ENCODE data around the gene DNAI4. TPM values are rescaled to one million over a fixed set of nuclear protein-coding genes. Genes with fewer than 3 reads are reported as not detected.

The DNAI4 gene, protein sequence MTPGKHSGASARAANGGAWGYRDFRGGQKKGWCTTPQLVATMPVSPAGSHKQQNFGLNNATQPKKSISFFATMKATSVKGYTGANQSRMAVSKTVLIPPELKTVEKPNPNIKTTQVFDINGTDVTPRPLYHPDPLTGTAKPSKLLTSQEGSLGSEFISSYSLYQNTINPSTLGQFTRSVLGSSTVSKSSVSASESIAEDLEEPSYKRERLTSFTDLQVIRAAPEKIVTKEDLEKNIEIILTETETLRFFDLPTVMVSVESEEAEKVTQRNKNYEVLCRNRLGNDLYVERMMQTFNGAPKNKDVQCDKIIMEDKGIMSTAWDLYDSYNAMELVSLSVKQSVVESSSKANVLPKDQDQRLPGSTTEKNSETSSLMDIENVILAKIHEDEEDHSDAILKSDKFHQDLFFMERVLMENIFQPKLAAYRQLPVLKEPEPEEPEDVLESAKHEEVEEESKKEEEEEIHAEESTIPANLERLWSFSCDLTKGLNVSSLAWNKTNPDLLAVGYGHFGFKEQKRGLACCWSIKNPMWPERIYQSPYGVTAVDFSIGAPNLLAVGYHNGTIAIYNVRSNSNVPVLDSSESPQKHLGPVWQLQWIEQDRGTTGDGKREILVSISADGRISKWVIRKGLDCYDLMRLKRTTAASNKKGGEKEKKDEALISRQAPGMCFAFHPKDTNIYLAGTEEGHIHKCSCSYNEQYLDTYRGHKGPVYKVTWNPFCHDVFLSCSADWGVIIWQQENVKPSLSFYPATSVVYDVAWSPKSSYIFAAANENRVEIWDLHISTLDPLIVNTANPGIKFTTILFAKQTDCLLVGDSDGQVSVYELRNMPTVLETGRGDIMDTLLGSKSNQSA
- total RNA-seq (2013) = 1.3 TPM
- polyA plus RNA-seq (under 1 TPM in 1 of 3 donors, not detected in 2; 0.09 TPM), polyA minus RNA-seq (0.16 and 0.55 TPM in 2 replicates), total RNA-seq (0.17 to 7.2 (median 0.70) reads per million in 11 experiments)

DNA sequence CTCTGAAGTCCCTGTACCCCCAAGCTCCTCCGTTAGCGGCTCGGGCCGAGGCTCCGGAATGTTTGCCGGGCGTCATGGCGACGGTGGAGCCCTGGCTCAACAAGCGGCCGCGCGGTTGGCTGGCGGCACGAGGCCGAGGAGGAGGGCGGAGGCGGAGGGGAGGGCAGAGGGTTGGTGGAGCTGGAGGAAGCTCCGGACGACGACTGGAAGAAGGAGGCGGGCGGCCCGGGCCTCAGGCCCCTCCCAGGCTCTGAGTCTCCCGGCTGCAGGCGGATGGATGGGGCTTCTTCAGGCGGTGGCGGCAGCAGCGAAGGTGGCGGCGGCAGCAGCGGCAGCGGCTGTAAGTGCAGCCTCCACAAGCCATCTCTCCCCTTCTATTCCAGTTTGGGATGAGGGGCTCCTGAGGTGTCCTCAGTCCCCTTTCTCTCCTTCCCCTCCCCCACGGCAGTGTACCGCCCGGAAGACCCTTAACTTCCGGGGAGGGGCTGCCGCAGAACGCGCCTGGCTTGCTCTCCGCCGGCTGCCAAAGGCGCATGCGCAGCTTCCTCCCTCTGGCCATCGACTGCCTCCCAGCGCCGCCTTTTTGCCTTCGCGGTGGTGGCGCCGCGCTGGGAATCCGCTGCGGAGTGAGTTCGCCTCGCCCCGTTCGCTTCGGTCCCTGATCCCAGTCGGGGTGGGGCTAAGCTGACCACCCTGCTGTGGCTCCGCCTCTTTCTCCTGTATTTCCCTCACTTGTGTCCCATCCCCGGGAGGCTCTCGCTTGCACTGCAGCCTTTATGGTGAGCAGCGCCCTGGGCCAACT lies at the start of gene DNAI4, which contains the start of gene MIER1:
Gene DNAI4, minus strand, starts transcription at position 101 of the 802 bp plus-strand sequence. Its CDS starts 25 bp downstream, at position 76.
Gene MIER1, plus strand, starts transcription at position 235 of the 802 bp plus-strand sequence. Its CDS starts 39 bp downstream, at position 274.
- peak within 1 kb of the TSS; percentile 97 for H2AFZ ChIP-seq (ENCODE audit: insufficient read depth, low read depth, low read length, poor library complexity, severe bottlenecking)
- H3K36me3 ChIP-seq (replicated peaks in 1 of 2; ENCODE audit: control insufficient read depth in 1 of 2, insufficient read depth in 2 of 2, low read length in 2 of 2) = no peaks in the 10 kb centered on the region
- TF ChIP-seq, protein P1, sequence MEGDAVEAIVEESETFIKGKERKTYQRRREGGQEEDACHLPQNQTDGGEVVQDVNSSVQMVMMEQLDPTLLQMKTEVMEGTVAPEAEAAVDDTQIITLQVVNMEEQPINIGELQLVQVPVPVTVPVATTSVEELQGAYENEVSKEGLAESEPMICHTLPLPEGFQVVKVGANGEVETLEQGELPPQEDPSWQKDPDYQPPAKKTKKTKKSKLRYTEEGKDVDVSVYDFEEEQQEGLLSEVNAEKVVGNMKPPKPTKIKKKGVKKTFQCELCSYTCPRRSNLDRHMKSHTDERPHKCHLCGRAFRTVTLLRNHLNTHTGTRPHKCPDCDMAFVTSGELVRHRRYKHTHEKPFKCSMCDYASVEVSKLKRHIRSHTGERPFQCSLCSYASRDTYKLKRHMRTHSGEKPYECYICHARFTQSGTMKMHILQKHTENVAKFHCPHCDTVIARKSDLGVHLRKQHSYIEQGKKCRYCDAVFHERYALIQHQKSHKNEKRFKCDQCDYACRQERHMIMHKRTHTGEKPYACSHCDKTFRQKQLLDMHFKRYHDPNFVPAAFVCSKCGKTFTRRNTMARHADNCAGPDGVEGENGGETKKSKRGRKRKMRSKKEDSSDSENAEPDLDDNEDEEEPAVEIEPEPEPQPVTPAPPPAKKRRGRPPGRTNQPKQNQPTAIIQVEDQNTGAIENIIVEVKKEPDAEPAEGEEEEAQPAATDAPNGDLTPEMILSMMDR (IDR thresholded peaks at IDR 0.05) = peak; percentile 8
- Mint-ChIP-seq H3K4me3 (peak within 1 kb of the TSS; percentile 95 to 97), H3K27ac (peak within 1 kb of the TSS; percentile 94 to 98 (median 97)), H3K4me1 (peaks cover 29% of the 10 kb centered on the region), H3K27me3 (ENCODE audit: low read depth in 3 of 3) (peaks cover 0 to 2% (median 0%) of the 10 kb centered on the region in 3 donors), H3K36me3 (peaks cover 4 to 6% of the 10 kb centered on the region in 2 donors), H3K9me3 (peaks cover 0 to 5% (median 0%) of the 10 kb centered on the region in 7 donors)
- intact Hi-C loops (cut with micrococcal nuclease) = loop anchor here in 1 of 2 donors (10.0 kb wide), 2 partner anchors 160 to 510 kb away; partner anchors contain the start of gene SERBP1
- peaks cover 51% of the 10 kb centered on the region for H3K79me2 ChIP-seq (ENCODE audit: insufficient read depth, low read length)
- H3K9ac ChIP-seq (ENCODE audit: insufficient read depth, low read length, poor library complexity, severe bottlenecking) = peak within 1 kb of the TSS; percentile 84
- H3K4me1 ChIP-seq (ENCODE audit: control insufficient read depth in 1 of 2, insufficient read depth in 2 of 2, low read length in 2 of 2) = peaks cover 25 to 35% of the 10 kb centered on the region in 2 donors
- peaks cover 0 to 3% of the 10 kb centered on the region in 2 donors for H3K9me3 ChIP-seq (replicated peaks in 1 of 2; ENCODE audit: control insufficient read depth in 1 of 2, insufficient read depth in 1 of 2, low read length in 2 of 2)
- H3K4me2 ChIP-seq (replicated peaks; ENCODE audit: extremely low read depth, low read length, poor library complexity, severe bottlenecking) = peak within 1 kb of the TSS; percentile 96
- peak within 1 kb of the TSS; percentile 86 to 96 (median 88) for H3K4me3 ChIP-seq (replicated peaks in 1 of 3; ENCODE audit: low read depth in 2 of 3, low read length in 3 of 3)
- DNase-seq = peak; percentile 98
- H4K20me1 ChIP-seq (ENCODE audit: insufficient read depth, low read length) = peaks cover 9% of the 10 kb centered on the region
- WGBS (ENCODE audit: insufficient coverage) = 0% methylated on average over 44 of the region's 64 CpGs
- no peaks in the 10 kb centered on the region for H3K27me3 ChIP-seq (ENCODE audit: control insufficient read depth in 2 of 2, insufficient read depth in 2 of 2, low read length in 2 of 2)
- H3K27ac ChIP-seq (ENCODE audit: low read depth in 1 of 2, low read length in 2 of 2) = peak within 1 kb of the TSS; percentile 91 to 97
